Endothelial cell of umbilical vein (primary cell): ENCODE results near the gene SGF29.

ENCODE experiments used
- EZH2 ChIP-seq: IDR thresholded peaks from 2 replicates; pipeline ENCODE4 v1.6.1; 2012; ENCODE audit warnings: borderline replicate concordance, low read depth, mild to moderate bottlenecking, moderate library complexity, low read length, inconsistent platforms; ENCODE audit not compliant: severe bottlenecking
- FOS ChIP-seq: IDR thresholded peaks from 2 replicates; pipeline ENCODE4 v1.6.1; 2011; ENCODE audit warnings: mild to moderate bottlenecking, low read length, moderate library complexity, borderline replicate concordance; ENCODE audit not compliant: insufficient read depth
- GATA2 ChIP-seq: IDR thresholded peaks from 2 replicates; pipeline ENCODE4 v1.7.0; 2011; ENCODE audit warnings: low read depth, mild to moderate bottlenecking, moderate library complexity, mixed read lengths, low read length; ENCODE audit not compliant: insufficient read length, insufficient read depth
- JUN ChIP-seq: IDR thresholded peaks from 2 replicates; pipeline ENCODE4 v1.6.1; 2011; ENCODE audit warnings: borderline replicate concordance, low read depth; ENCODE audit not compliant: insufficient read length, insufficient read depth
- MYC ChIP-seq: IDR thresholded peaks from one replicate; pipeline ENCODE4 v1.6.1; 2011; ENCODE audit warnings: mild to moderate bottlenecking, low read depth, low read length
- POLR2A ChIP-seq: IDR thresholded peaks from 2 replicates; pipeline ENCODE4 v1.6.1; 2012; ENCODE audit warnings: low read depth, mild to moderate bottlenecking, control low read depth, low read length
- POLR2AphosphoS5 ChIP-seq: IDR thresholded peaks from 2 replicates; pipeline ENCODE4 v1.6.1; 2012; ENCODE audit warnings: low read depth, mild to moderate bottlenecking, control low read depth, low read length, moderate library complexity; ENCODE audit not compliant: insufficient read depth
- TF ChIP-seq, protein P1 (sequence below), 2 donors: IDR thresholded peaks; 1 replicate in 1 of 2; 2 replicates in 1 of 2; pipeline ENCODE4 v1.5.1; 2011; ENCODE audit warnings: low read length in 2 of 2, mild to moderate bottlenecking in 2 of 2, moderate library complexity in 2 of 2, control low read depth in 1 of 2, inconsistent platforms in 1 of 2, low read depth in 1 of 2; ENCODE audit not compliant: insufficient read depth in 1 of 2; ENCODE audit errors: extremely low read depth in 1 of 2
- TF ChIP-seq, protein P2 (sequence below): IDR thresholded peaks from 2 replicates; pipeline ENCODE4 v1.6.1; 2011; ENCODE audit not compliant: insufficient read depth, insufficient read length

DNA sequence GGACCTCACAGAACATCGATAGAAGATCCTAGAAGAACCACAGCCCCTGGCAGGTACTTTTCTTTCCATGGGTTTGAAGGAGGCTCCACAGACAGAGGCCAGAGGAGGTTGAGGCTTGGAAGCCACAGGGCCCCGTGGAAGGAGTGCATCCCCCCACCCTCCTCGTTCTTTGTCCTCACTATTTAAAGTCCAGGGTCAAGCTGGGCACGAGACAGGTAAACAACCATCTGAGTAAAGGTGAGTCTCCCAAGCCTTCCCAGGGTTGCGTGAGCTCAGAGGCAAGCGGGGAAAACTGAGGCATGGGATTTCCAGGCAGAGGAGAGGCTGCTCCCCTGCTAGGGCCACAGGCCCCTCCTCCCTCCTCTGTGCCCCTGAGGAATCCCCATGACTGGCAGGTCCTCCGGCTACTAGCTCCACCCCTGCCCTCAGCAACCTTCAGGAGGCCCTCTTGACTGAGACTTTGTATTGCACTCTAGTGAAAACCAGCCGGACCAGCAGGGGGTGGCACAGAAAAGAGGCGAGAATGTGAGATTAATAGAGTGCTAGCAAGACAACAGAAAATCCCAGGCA, 44.1 kb downstream of the SGF29 start:
- TF ChIP-seq, protein P1, sequence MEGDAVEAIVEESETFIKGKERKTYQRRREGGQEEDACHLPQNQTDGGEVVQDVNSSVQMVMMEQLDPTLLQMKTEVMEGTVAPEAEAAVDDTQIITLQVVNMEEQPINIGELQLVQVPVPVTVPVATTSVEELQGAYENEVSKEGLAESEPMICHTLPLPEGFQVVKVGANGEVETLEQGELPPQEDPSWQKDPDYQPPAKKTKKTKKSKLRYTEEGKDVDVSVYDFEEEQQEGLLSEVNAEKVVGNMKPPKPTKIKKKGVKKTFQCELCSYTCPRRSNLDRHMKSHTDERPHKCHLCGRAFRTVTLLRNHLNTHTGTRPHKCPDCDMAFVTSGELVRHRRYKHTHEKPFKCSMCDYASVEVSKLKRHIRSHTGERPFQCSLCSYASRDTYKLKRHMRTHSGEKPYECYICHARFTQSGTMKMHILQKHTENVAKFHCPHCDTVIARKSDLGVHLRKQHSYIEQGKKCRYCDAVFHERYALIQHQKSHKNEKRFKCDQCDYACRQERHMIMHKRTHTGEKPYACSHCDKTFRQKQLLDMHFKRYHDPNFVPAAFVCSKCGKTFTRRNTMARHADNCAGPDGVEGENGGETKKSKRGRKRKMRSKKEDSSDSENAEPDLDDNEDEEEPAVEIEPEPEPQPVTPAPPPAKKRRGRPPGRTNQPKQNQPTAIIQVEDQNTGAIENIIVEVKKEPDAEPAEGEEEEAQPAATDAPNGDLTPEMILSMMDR (IDR thresholded peaks at IDR 0.05; ENCODE audit: extremely low read depth in 1 of 2, insufficient read depth in 1 of 2, low read depth in 1 of 2, low read length in 2 of 2) = no peak
- no peak for TF ChIP-seq POLR2A
- TF ChIP-seq FOS = no peak
- TF ChIP-seq MYC = no peak
- TF ChIP-seq, protein P2, sequence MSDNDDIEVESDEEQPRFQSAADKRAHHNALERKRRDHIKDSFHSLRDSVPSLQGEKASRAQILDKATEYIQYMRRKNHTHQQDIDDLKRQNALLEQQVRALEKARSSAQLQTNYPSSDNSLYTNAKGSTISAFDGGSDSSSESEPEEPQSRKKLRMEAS = no peak
- no peak for TF ChIP-seq POLR2AphosphoS5
- no peak for TF ChIP-seq EZH2
- TF ChIP-seq GATA2 = no peak
- TF ChIP-seq JUN = no peak
